Smooth muscle cell (in vitro differentiated cells): ENCODE results near the gene S100A6. TPM values are rescaled to one million over a fixed set of nuclear protein-coding genes. Genes with fewer than 3 reads are reported as not detected.
A peak's percentile ranks its signal among the peaks of the same experiment; 100 is the strongest.

ENCODE experiments used
- DNase-seq: peaks from one replicate; lab custom pipeline; 2025; ENCODE audit not compliant: unreplicated experiment; lab: John Stamatoyannopoulos, UW
- H2AFZ ChIP-seq: fragments of 200-600 bp; sonication (generic); 2 replicates; pipeline ENCODE4 v1.6.0; 2016; ENCODE audit warnings: antibody characterized with exemption, low read depth, mild to moderate bottlenecking
- H3F3A ChIP-seq: fragments of 200-600 bp; sonication (generic); 2 replicates; pipeline ENCODE4 v1.6.0; 2017; ENCODE audit warnings: antibody characterized with exemption, low read depth
- H3K27ac ChIP-seq: fragments of 200-600 bp; sonication (generic); 2 replicates; pipeline ENCODE4 v1.5.1; 2016; ENCODE audit warnings: low read depth, mild to moderate bottlenecking
- H3K27me3 ChIP-seq: fragments of 200-600 bp; sonication (generic); 2 replicates; pipeline ENCODE4 v1.6.1; 2016; ENCODE audit warnings: low read depth, mild to moderate bottlenecking
- H3K36me3 ChIP-seq: fragments of 200-600 bp; sonication (generic); 2 replicates; pipeline ENCODE4 v1.5.1; 2016; ENCODE audit warnings: low read depth
- H3K4me1 ChIP-seq: fragments of 200-600 bp; sonication (generic); 2 replicates; pipeline ENCODE4 v1.5.1; 2016; ENCODE audit warnings: low read depth
- H3K4me2 ChIP-seq: fragments of 200-600 bp; sonication (generic); 2 replicates; pipeline ENCODE4 v1.6.0; 2016; ENCODE audit warnings: mild to moderate bottlenecking
- H3K4me3 ChIP-seq: fragments of 200-600 bp; sonication (generic); 2 replicates; pipeline ENCODE4 v1.5.1; 2016; ENCODE audit warnings: mild to moderate bottlenecking
- H3K79me2 ChIP-seq: fragments of 200-600 bp; sonication (generic); 2 replicates; pipeline ENCODE4 v1.6.0; 2016; ENCODE audit warnings: low read depth, mild to moderate bottlenecking
- H3K9ac ChIP-seq: fragments of 200-600 bp; sonication (generic); 2 replicates; pipeline ENCODE4 v1.6.0; 2016; ENCODE audit warnings: low read depth
- H3K9me3 ChIP-seq: fragments of 200-600 bp; sonication (generic); replicated peaks from 2 replicates; pipeline ENCODE4 v1.5.1; 2016; ENCODE audit warnings: low read depth
- H4K20me1 ChIP-seq: fragments of 200-600 bp; sonication (generic); 2 replicates; pipeline ENCODE4 v1.6.0; 2016; ENCODE audit warnings: low read depth
- CTCF ChIP-seq: fragments of 200-600 bp; sonication (generic); IDR thresholded peaks from 2 replicates; pipeline ENCODE4 v1.5.1; 2017; ENCODE audit warnings: borderline replicate concordance, mild to moderate bottlenecking, antibody characterized with exemption; ENCODE audit not compliant: insufficient read depth, poor library complexity, severe bottlenecking
- WGBS: methylation state at CpG from one replicate; pipeline ENCODE4 v1.1.7; 2016; ENCODE audit warnings: low lambda C conversion rate; 5-methylcytosine and 5-hydroxymethylcytosine counted together
- polyA plus RNA-seq: library from polyadenylated mRNA; unstranded; fragments of >200 nt; fragmentation: Nextera tagmentation; extraction: Ambion mirVana; gene quantifications from 2 replicates; pipeline ENCODE4 v1.2.1, GENCODE V29; 2016
- total RNA-seq: library from RNA; depleted of rRNA; stranded (reverse); fragments of >200 nt; gene quantifications from 2 replicates; pipeline ENCODE4 v1.2.3, GENCODE V29; 2014

The S100A6 gene
- total and polyA plus RNA-seq, 2 experiments from 2014 or later, result 499 to 1,358 TPM

- H4K20me1 ChIP-seq, result no peaks in the 10 kb centered on the region
- H3F3A ChIP-seq, result no peaks in the 10 kb centered on the region
- no peaks in the 10 kb centered on the region for H3K79me2 ChIP-seq
- H3K4me3 ChIP-seq, result no peak overlapping the region
- H3K9me3 ChIP-seq, result no peaks in the 10 kb centered on the region
- H3K27me3 ChIP-seq, result no peaks in the 10 kb centered on the region
- TF ChIP-seq CTCF, result no peak
- peak overlapping the region; percentile 41 for H3K9ac ChIP-seq
- H3K27ac ChIP-seq, result peak overlapping the region; percentile 90
- no peaks in the 10 kb centered on the region for H3K4me1 ChIP-seq
- 43% methylated on average over 12 of the region's 12 CpGs for WGBS
- no peak for DNase-seq
- H2AFZ ChIP-seq, result peak overlapping the region; percentile 51
- H3K36me3 ChIP-seq, result no peaks in the 10 kb centered on the region
- peak overlapping the region; percentile 67 for H3K4me2 ChIP-seq
Measured at GRCh38 chr1:153490272-153491051, 45.3 kb downstream of the S100A6 start.

GRCh38 chr1:153488731-153489130 is 47.1 kb downstream of the S100A6 start:
- Histone ChIP-seq H3K9me3 (no peaks in the 10 kb centered on the region), H3K27me3 (no peaks in the 10 kb centered on the region), H3F3A (no peaks in the 10 kb centered on the region), H3K27ac (no peak overlapping the region), H3K79me2 (no peaks in the 10 kb centered on the region), H3K4me1 (no peaks in the 10 kb centered on the region), H2AFZ (no peak overlapping the region), H3K4me2 (no peak overlapping the region), H3K4me3 (no peak overlapping the region), H3K9ac (no peak overlapping the region), H4K20me1 (no peaks in the 10 kb centered on the region), H3K36me3 (no peaks in the 10 kb centered on the region)
- TF ChIP-seq CTCF, result no peak
- WGBS, result 58% methylated on average over 4 of the region's 4 CpGs
- no peak for DNase-seq

GRCh38 chr1:153487707-153488106 is 48.1 kb downstream of the S100A6 start:
- H3K9me3 ChIP-seq, result no peaks in the 10 kb centered on the region
- no peaks in the 10 kb centered on the region for H3K4me1 ChIP-seq
- H4K20me1 ChIP-seq, result no peaks in the 10 kb centered on the region
- WGBS, result 94% methylated on average over 2 of the region's 2 CpGs
- H3K36me3 ChIP-seq, result no peaks in the 10 kb centered on the region
- TF ChIP-seq CTCF, result no peak
- no peaks in the 10 kb centered on the region for H3K79me2 ChIP-seq
- H3K27ac ChIP-seq, result no peak overlapping the region
- H3K4me3 ChIP-seq, result no peak overlapping the region
- no peak overlapping the region for H3K4me2 ChIP-seq
- DNase-seq, result no peak
- H2AFZ ChIP-seq, result no peak overlapping the region
- H3K27me3 ChIP-seq, result no peaks in the 10 kb centered on the region
- H3F3A ChIP-seq, result no peaks in the 10 kb centered on the region
- no peak overlapping the region for H3K9ac ChIP-seq

- H3K36me3 ChIP-seq, result no peaks in the 10 kb centered on the region
- H2AFZ ChIP-seq, result no peak overlapping the region
- DNase-seq, result no peak
- no peak overlapping the region for H3K9ac ChIP-seq
- no peaks in the 10 kb centered on the region for H4K20me1 ChIP-seq
- no peak for TF ChIP-seq CTCF
- H3K79me2 ChIP-seq, result no peaks in the 10 kb centered on the region
- H3K9me3 ChIP-seq, result no peaks in the 10 kb centered on the region
- no peak overlapping the region for H3K4me3 ChIP-seq
- no peaks in the 10 kb centered on the region for H3K27me3 ChIP-seq
- no peak overlapping the region for H3K4me2 ChIP-seq
- H3K27ac ChIP-seq, result no peak overlapping the region
- no peaks in the 10 kb centered on the region for H3K4me1 ChIP-seq
- 69% methylated on average over 2 of the region's 2 CpGs for WGBS
- H3F3A ChIP-seq, result no peaks in the 10 kb centered on the region
Measured at GRCh38 chr1:153485863-153486262, 49.9 kb downstream of the S100A6 start.
